Measurements from ENCODE around the gene SPSB2. TPM values are rescaled to one million over a fixed set of nuclear protein-coding genes. Genes with fewer than 3 reads are reported as not detected.

The SPSB2 gene
- total RNA-seq, 1 donor from 2014 or later = 3.2 TPM

- intact Hi-C loops (cut with micrococcal nuclease) = no loop called here
- no peak for TF ChIP-seq CTCF (IDR thresholded peaks at IDR 0.05; ENCODE audit: borderline replicate concordance)
These were observed 10.1 kb downstream of the SPSB2 start for GRCh38 chr12:6863033-6863432.

DNA sequence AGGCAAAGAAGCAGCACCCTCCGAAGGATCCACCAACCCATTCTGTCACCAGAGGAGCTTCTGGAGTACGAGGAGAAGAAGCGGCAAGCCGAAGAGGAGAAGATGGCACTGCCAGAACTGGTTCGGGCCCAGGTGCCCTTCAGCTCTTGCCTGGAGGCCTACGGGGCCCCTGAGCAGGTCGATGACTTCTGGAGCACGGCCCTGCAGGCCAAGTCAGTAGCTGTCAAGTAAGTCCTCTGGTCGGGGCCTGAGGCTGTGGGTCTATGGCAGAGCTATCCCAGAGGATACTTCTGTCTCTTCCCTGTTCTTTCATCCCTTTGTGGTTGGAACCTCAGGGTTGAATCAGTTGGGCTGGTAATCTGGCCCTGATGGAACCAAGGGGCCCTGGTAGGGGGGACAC is 11.7 kb downstream of the SPSB2 start:
- no peaks in the 10 kb centered on the region for H3K4me1 ChIP-seq
- H3K4me3 ChIP-seq = no peak overlapping the region
- H3K9me3 ChIP-seq (replicated peaks) = no peaks in the 10 kb centered on the region
- intact Hi-C loops (cut with micrococcal nuclease) = no loop called here
- H3K27me3 ChIP-seq (ENCODE audit: low read depth) = no peaks in the 10 kb centered on the region
- peaks cover 85% of the 10 kb centered on the region for H3K36me3 ChIP-seq
- TF ChIP-seq CTCF (IDR thresholded peaks at IDR 0.05; ENCODE audit: borderline replicate concordance) = no peak
- no peak overlapping the region for H3K27ac ChIP-seq (replicated peaks)
- no peak for DNase-seq

More at GRCh38 chr12:6863033-6863432, 10.1 kb downstream of the SPSB2 start:
- Histone ChIP-seq H3K27ac (replicated peaks) (no peak overlapping the region), H3K4me3 (no peak overlapping the region), H3K4me1 (peaks cover 12% of the 10 kb centered on the region), H3K27me3 (ENCODE audit: low read depth) (no peaks in the 10 kb centered on the region), H3K36me3 (peaks cover 69% of the 10 kb centered on the region), H3K9me3 (replicated peaks) (no peaks in the 10 kb centered on the region)
- DNase-seq = no peak

DNA sequence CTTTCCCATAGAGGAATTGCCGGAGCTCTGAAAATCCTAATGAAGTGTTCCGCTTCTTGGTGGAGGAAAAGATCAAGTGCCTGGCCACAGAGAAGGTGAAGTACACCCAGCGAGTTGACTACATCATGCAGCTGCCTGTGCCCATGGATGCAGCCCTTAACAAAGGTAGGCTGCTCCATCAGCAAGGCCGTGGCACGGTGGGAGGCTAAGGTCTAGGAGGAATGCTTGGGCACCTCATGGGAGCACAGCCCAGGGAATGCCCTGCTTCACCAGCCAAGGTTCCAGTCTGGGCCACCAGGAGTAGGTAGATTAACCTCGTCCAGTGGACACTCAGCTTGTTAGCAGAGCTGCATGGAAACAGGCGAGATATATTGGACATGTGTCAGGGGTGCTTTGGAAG is 12.2 kb downstream of the SPSB2 start:
- TF ChIP-seq CTCF (IDR thresholded peaks at IDR 0.05; ENCODE audit: borderline replicate concordance) = no peak
- Histone ChIP-seq H3K27me3 (ENCODE audit: low read depth) (no peaks in the 10 kb centered on the region), H3K9me3 (replicated peaks) (no peaks in the 10 kb centered on the region), H3K27ac (replicated peaks) (no peak overlapping the region), H3K4me3 (no peak overlapping the region), H3K36me3 (peaks cover 90% of the 10 kb centered on the region), H3K4me1 (no peaks in the 10 kb centered on the region)
- DNase-seq = no peak
- intact Hi-C loops (cut with micrococcal nuclease) = no loop called here

GRCh38 chr12:6860116-6860515 is 13.0 kb downstream of the SPSB2 start:
- no peak for TF ChIP-seq CTCF (IDR thresholded peaks at IDR 0.05; ENCODE audit: borderline replicate concordance)
- H3K4me3 ChIP-seq = no peak overlapping the region
- H3K27ac ChIP-seq (replicated peaks) = no peak overlapping the region
- intact Hi-C loops (cut with micrococcal nuclease) = no loop called here
- H3K36me3 ChIP-seq = peaks cover 98% of the 10 kb centered on the region
- no peaks in the 10 kb centered on the region for H3K27me3 ChIP-seq (ENCODE audit: low read depth)
- no peaks in the 10 kb centered on the region for H3K9me3 ChIP-seq (replicated peaks)
- DNase-seq = no peak
- no peaks in the 10 kb centered on the region for H3K4me1 ChIP-seq

GRCh38 chr12:6858799-6859198 is 14.3 kb downstream of the SPSB2 start:
- no peak for TF ChIP-seq CTCF (IDR thresholded peaks at IDR 0.05; ENCODE audit: borderline replicate concordance)
- Histone ChIP-seq H3K36me3 (peaks cover 89% of the 10 kb centered on the region), H3K9me3 (replicated peaks) (no peaks in the 10 kb centered on the region), H3K4me3 (no peak overlapping the region), H3K27ac (replicated peaks) (no peak overlapping the region), H3K4me1 (peaks cover 1% of the 10 kb centered on the region), H3K27me3 (ENCODE audit: low read depth) (no peaks in the 10 kb centered on the region)
- no peak for DNase-seq
- intact Hi-C loops (cut with micrococcal nuclease) = no loop called here

- intact Hi-C loops (cut with micrococcal nuclease) = no loop called here
- H3K36me3 ChIP-seq = peaks cover 55% of the 10 kb centered on the region
- H3K4me3 ChIP-seq = no peak overlapping the region
- no peak for TF ChIP-seq CTCF (IDR thresholded peaks at IDR 0.05; ENCODE audit: borderline replicate concordance)
- no peak for DNase-seq
- no peak overlapping the region for H3K27ac ChIP-seq (replicated peaks)
- no peaks in the 10 kb centered on the region for H3K27me3 ChIP-seq (ENCODE audit: low read depth)
- no peaks in the 10 kb centered on the region for H3K9me3 ChIP-seq (replicated peaks)
- peaks cover 24% of the 10 kb centered on the region for H3K4me1 ChIP-seq
These were observed 17.8 kb downstream of the SPSB2 start for GRCh38 chr12:6855322-6855721.
